SK-N-SH (cell line): ENCODE measurements around the gene AUP1. TPM values are rescaled to one million over a fixed set of nuclear protein-coding genes. Genes with fewer than 3 reads are reported as not detected.

Source experiments
- CTCF ChIA-PET: fragments of 300-600, 350-600 bp; formaldehyde crosslinking; extraction: SDS; loops from one replicate; lab custom pipeline; 2021; lab: Yijun Ruan, JAX
- POLR2A ChIA-PET: fragments of 350-600 bp; sonication (Branson Sonifier 250); formaldehyde crosslinking; extraction: SDS; loops from one replicate; lab custom pipeline; 2020; ENCODE audit warnings: antibody characterized with exemption, inconsistent platforms; lab: Yijun Ruan, JAX
- DNase-seq: peaks from one replicate; pipeline ENCODE4 v3.0.0; 2012
- H2AFZ ChIP-seq: fragments of 200-600 bp; sonication (generic); 2 replicates; pipeline ENCODE4 v1.8.1; 2016; ENCODE audit warnings: antibody characterized with exemption, mild to moderate bottlenecking, low read depth
- H3F3A ChIP-seq: fragments of 200-600 bp; sonication (generic); replicated peaks from 2 replicates; pipeline ENCODE3; 2016; ENCODE audit warnings: antibody characterized with exemption, mild to moderate bottlenecking; ENCODE audit not compliant: insufficient read depth
- H3K27ac ChIP-seq, 2 experiments: fragments of 200-500 bp in 1 of 2; fragments of 200-600 bp in 1 of 2; sonication (Bioruptor generic) in 1 of 2; sonication (generic), shearing (Covaris generic) in 1 of 2; 2 replicates each; pipeline versions ENCODE4 v1.5.1 to v1.6.1; 2014 to 2016; ENCODE audit warnings: low read depth in 2 of 2, inconsistent platforms in 1 of 2, low read length in 1 of 2, mild to moderate bottlenecking in 1 of 2, mixed read lengths in 1 of 2
- H3K27me3 ChIP-seq: fragments of 200-600 bp; sonication (generic), shearing (Covaris generic); 2 replicates; pipeline ENCODE4 v1.6.1; 2016; ENCODE audit warnings: mixed run types; ENCODE audit not compliant: insufficient read depth
- H3K36me3 ChIP-seq, 2 experiments: fragments of 200-500 bp in 1 of 2; fragments of 200-600 bp in 1 of 2; sonication (Bioruptor generic) in 1 of 2; sonication (generic) in 1 of 2; replicated peaks in 1 of 2; 2 replicates each; pipeline versions ENCODE3 to v1.5.1; 2014 to 2016; ENCODE audit warnings: low read length in 1 of 2, mild to moderate bottlenecking in 1 of 2; ENCODE audit not compliant: insufficient read depth in 2 of 2, control insufficient read depth in 1 of 2
- H3K4me1 ChIP-seq, 2 experiments: fragments of 200-500 bp in 1 of 2; fragments of 200-600 bp in 1 of 2; sonication (Bioruptor generic) in 1 of 2; sonication (generic), shearing (Covaris generic) in 1 of 2; 2 replicates each; pipeline versions ENCODE4 v1.5.1 to v1.6.1; 2014 to 2016; ENCODE audit warnings: low read depth in 1 of 2, low read length in 1 of 2, mixed run types in 1 of 2; ENCODE audit not compliant: insufficient read depth in 2 of 2, control insufficient read depth in 1 of 2
- H3K4me2 ChIP-seq: fragments of 200-600 bp; sonication (generic), shearing (Covaris generic); 2 replicates; pipeline ENCODE4 v1.6.1; 2017; ENCODE audit warnings: mixed run types
- H3K4me3 ChIP-seq, 2 experiments: fragments of 200-500 bp in 1 of 2; fragments of 200-600 bp in 1 of 2; sonication (Bioruptor generic) in 1 of 2; sonication (generic), shearing (Covaris generic) in 1 of 2; 2 replicates each; pipeline versions ENCODE4 v1.5.1 to v1.8.1; 2014 to 2016; ENCODE audit warnings: low read depth in 2 of 2, inconsistent platforms in 1 of 2, low read length in 1 of 2, mild to moderate bottlenecking in 1 of 2, mixed read lengths in 1 of 2, moderate library complexity in 1 of 2
- H3K79me2 ChIP-seq: fragments of 200-600 bp; sonication (generic); 2 replicates; pipeline ENCODE4 v1.8.1; 2017; ENCODE audit warnings: mild to moderate bottlenecking; ENCODE audit not compliant: insufficient read depth
- H3K9ac ChIP-seq: fragments of 200-600 bp; sonication (generic); 2 replicates; pipeline ENCODE4 v1.6.1; 2017; ENCODE audit warnings: mixed run types
- H3K9me2 ChIP-seq: fragments of 200-600 bp; sonication (generic); 2 replicates; pipeline ENCODE4 v1.6.1; 2017; ENCODE audit warnings: mixed run types
- H3K9me3 ChIP-seq: fragments of 200-600 bp; sonication (generic); 2 replicates; pipeline ENCODE4 v1.6.1; 2017; ENCODE audit warnings: mixed run types, mild to moderate bottlenecking, moderate library complexity
- H4K20me1 ChIP-seq: fragments of 200-600 bp; sonication (generic); 2 replicates; pipeline ENCODE4 v1.6.1; 2017; ENCODE audit warnings: mild to moderate bottlenecking, mixed run types; ENCODE audit not compliant: insufficient read depth
- CHD2 ChIP-seq: fragments of 150-350 bp; IDR thresholded peaks from 2 replicates; pipeline ENCODE4 v1.6.1; 2018; ENCODE audit warnings: low read length; ENCODE audit not compliant: partially characterized antibody
- ELF1 ChIP-seq: IDR thresholded peaks from 2 replicates; pipeline ENCODE4 v1.4.0; 2012
- EP300 ChIP-seq, 2 experiments: IDR thresholded peaks; 2 replicates each; pipeline versions ENCODE4 v1.4.0 to v1.6.1; 2012; ENCODE audit warnings: borderline replicate concordance in 1 of 2, low read depth in 1 of 2, low read length in 1 of 2
- EZH2phosphoT487 ChIP-seq: fragments of 200-600 bp; sonication (generic); IDR thresholded peaks from 2 replicates; pipeline ENCODE4 v1.6.1; 2017; ENCODE audit warnings: low read depth, mixed run types, mild to moderate bottlenecking, antibody characterized with exemption, moderate library complexity, borderline replicate concordance
- FOXJ3 ChIP-seq: sonication (generic); formaldehyde crosslinking; IDR thresholded peaks from 2 replicates; pipeline ENCODE4 v1.5.1; 2020; ENCODE audit warnings: mild to moderate bottlenecking, missing genetic modification reagents
- FOXM1 ChIP-seq: IDR thresholded peaks from 2 replicates; pipeline ENCODE4 v1.4.0; 2012; ENCODE audit warnings: low read depth, mild to moderate bottlenecking
- GATA2 ChIP-seq: sonication (generic); formaldehyde crosslinking; IDR thresholded peaks from 2 replicates; pipeline ENCODE4 v1.5.0; 2020; ENCODE audit warnings: mild to moderate bottlenecking, missing genetic modification reagents
- JUND ChIP-seq: IDR thresholded peaks from 2 replicates; pipeline ENCODE4 v1.4.0; 2012
- MXI1 ChIP-seq: IDR thresholded peaks from 2 replicates; pipeline ENCODE4 v1.6.1; 2012; ENCODE audit warnings: mild to moderate bottlenecking, low read depth, low read length, improper control_type of control experiment
- REST ChIP-seq: IDR thresholded peaks from 2 replicates; pipeline ENCODE4 v1.6.1; 2012; ENCODE audit warnings: mild to moderate bottlenecking, low read depth, low read length, moderate library complexity
- SIN3A ChIP-seq: IDR thresholded peaks from 2 replicates; pipeline ENCODE4 v1.6.1; 2012; ENCODE audit warnings: low read depth, mild to moderate bottlenecking, low read length, moderate library complexity, borderline replicate concordance
- TEAD4 ChIP-seq: IDR thresholded peaks from 2 replicates; pipeline ENCODE4 v1.4.0; 2012; ENCODE audit warnings: mild to moderate bottlenecking, borderline replicate concordance; ENCODE audit not compliant: insufficient read depth
- YY1 ChIP-seq: IDR thresholded peaks from 2 replicates; pipeline ENCODE4 v1.4.0; 2012; ENCODE audit warnings: low read depth, mild to moderate bottlenecking
- WGBS: methylation state at CpG from one replicate; pipeline ENCODE4 v1.1.6; 2017; ENCODE audit warnings: low lambda C conversion rate; 5-methylcytosine and 5-hydroxymethylcytosine counted together
- polyA plus RNA-seq, 3 experiments: library from polyadenylated mRNA; depleted of rRNA; stranded (reverse); fragments of >200 nt; gene quantifications; 2 replicates each; pipeline ENCODE4 v1.2.3, GENCODE V29; 2012
- TF ChIP-seq, protein P1 (sequence below): IDR thresholded peaks from 2 replicates; pipeline ENCODE4; 2012

Gene AUP1
- polyA plus RNA-seq, 1 of the 3 experiments (the other 2 are of a cell fraction), result 118 TPM

DNA sequence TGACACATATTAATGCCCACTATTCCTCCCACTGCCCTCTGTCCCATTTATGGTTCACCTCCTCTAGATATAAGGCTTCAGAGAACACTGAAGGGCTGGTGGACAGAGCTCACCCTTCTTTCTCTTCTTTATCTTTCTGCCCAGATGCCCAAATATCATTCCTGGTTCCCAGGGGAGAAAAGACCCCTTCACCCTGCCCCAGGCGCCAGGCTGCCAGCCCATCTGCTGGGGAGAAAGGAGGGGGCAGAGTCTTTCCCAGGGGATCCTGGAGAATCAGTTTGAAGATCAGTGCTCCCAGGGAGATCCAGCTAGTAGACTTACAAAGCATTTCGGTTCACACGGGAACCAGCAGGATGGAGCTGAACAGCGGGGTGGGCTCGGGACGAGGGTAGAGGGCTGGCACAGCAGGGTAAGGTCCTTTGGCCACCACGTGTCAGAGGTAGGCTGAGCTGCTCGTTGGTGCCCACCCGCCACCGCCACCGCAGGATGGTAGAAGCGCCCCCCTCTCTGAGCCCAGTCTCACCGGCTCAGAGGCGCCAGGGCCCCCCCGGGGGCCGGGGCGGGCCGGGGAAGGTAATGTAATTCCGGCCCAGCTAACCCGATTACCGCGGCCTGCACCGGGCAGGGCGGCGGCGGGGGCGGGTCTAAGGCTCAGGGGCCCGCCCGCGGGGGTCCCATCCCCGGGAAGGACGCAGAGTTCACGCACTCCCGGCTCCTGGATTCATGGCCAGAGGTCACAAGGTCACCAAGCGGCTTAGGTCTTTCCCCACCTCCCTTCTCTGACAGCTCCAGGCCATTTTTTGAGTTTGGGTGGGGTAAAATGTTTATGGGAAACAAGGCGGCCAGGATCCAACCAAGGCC lies 16.5 kb downstream of the AUP1 start:
- POLR2A ChIA-PET, result interaction anchor here (0.6 to 1.9 kb wide), 7 partner anchors 8 to 55 kb away, joined by 3 to 7 read pairs (median 4); partner anchors contain the start of genes CCDC142, TTC31 and WBP1
- CTCF ChIA-PET, result interaction anchor here (0.7 to 3.1 kb wide), 9 partner anchors 9 to 263 kb away, joined by 3 to 14 read pairs (median 3); partner anchors contain the start of genes CCDC142 and TTC31
- peaks cover 28% of the 10 kb centered on the region for H3F3A ChIP-seq
- peak overlapping the region; percentile 90 for H2AFZ ChIP-seq
- TF ChIP-seq ELF1 (no peak), REST (no peak), GATA2 (CRISPR knock-in tag) (no peak; the same call in 1 of the 2 replicates), MXI1 (peak; percentile 86), SIN3A (0 out of 2 replicates have a peak, but pooled peaks have one; percentile 11), YY1 (no peak), FOXM1 (0 out of 2 replicates have a peak, but pooled peaks have one; percentile 16), FOXJ3 (no peak; the same call in 1 of the 2 replicates), CHD2 (peak; percentile 40), TEAD4 (0 out of 2 replicates have a peak, but pooled peaks have one; percentile 38), EP300 (IDR thresholded peaks at IDR 0.05; ENCODE audit: borderline replicate concordance in 1 of 2, low read depth in 1 of 2, low read length in 1 of 2) (peak; percentile 43 to 80; a peak in 3 of 4 replicates), JUND (no peak), EZH2phosphoT487 (no peak)
- TF ChIP-seq, protein P1, sequence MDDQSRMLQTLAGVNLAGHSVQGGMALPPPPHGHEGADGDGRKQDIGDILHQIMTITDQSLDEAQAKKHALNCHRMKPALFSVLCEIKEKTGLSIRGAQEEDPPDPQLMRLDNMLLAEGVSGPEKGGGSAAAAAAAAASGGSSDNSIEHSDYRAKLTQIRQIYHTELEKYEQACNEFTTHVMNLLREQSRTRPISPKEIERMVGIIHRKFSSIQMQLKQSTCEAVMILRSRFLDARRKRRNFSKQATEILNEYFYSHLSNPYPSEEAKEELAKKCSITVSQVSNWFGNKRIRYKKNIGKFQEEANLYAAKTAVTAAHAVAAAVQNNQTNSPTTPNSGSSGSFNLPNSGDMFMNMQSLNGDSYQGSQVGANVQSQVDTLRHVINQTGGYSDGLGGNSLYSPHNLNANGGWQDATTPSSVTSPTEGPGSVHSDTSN, result no peak
- H3K4me2 ChIP-seq, result peak overlapping the region; percentile 99
- H3K27me3 ChIP-seq, result no peaks in the 10 kb centered on the region
- H3K9me2 ChIP-seq, result no peaks in the 10 kb centered on the region
- peak overlapping the region; percentile 68 to 90 for H3K4me3 ChIP-seq
- H3K36me3 ChIP-seq, result peaks cover 4% of the 10 kb centered on the region in 2 experiments
- DNase-seq, result peak; percentile 92
- peak overlapping the region; percentile 53 to 95; a peak in 3 of 4 replicates for H3K27ac ChIP-seq
- H3K4me1 ChIP-seq, result peaks cover 16 to 25% of the 10 kb centered on the region in 2 experiments; a peak in 3 of 4 replicates
- peak overlapping the region; percentile 71 for H3K9ac ChIP-seq
- H3K79me2 ChIP-seq, result peaks cover 23% of the 10 kb centered on the region; the same call in 1 of the 2 replicates
- 16% methylated on average over 16 of the region's 36 CpGs for WGBS
- no peaks in the 10 kb centered on the region for H3K9me3 ChIP-seq
- H4K20me1 ChIP-seq, result no peaks in the 10 kb centered on the region
